MM.1S (cell line): ENCODE measurements around the gene POLE.

ENCODE experiments used
- DNase-seq: peaks from one replicate; pipeline ENCODE4 v3.0.0-alpha.2; 2015
- H2AFZ ChIP-seq: fragments of 300-600 bp; sonication (generic); 2 replicates; pipeline ENCODE4 v1.6.0; 2016; ENCODE audit warnings: antibody characterized with exemption, low read length
- H3F3A ChIP-seq: fragments of 300-600 bp; sonication (generic); 2 replicates; pipeline ENCODE4 v1.6.1; 2016; ENCODE audit warnings: mild to moderate bottlenecking, antibody characterized with exemption, low read length, moderate library complexity, mixed read lengths; ENCODE audit not compliant: insufficient read depth
- H3K27ac ChIP-seq: fragments of 300-600 bp; sonication (generic); 2 replicates; pipeline ENCODE4 v1.5.1; 2016; ENCODE audit warnings: mild to moderate bottlenecking, low read length
- H3K27me3 ChIP-seq: fragments of 300-600 bp; sonication (generic); replicated peaks from 2 replicates; pipeline ENCODE4 v1.6.0; 2016; ENCODE audit warnings: low read length; ENCODE audit not compliant: insufficient read depth
- H3K36me3 ChIP-seq: fragments of 300-600 bp; sonication (generic); replicated peaks from 2 replicates; pipeline ENCODE4 v1.6.1; 2016; ENCODE audit warnings: mild to moderate bottlenecking, low read length, mixed read lengths; ENCODE audit not compliant: insufficient read depth
- H3K4me1 ChIP-seq: fragments of 300-600 bp; sonication (generic); 2 replicates; pipeline ENCODE4 v1.6.1; 2016; ENCODE audit warnings: low read length, mixed read lengths
- H3K4me2 ChIP-seq: fragments of 300-600 bp; sonication (generic); 2 replicates; pipeline ENCODE4 v1.6.0; 2016; ENCODE audit warnings: low read depth, low read length
- H3K4me3 ChIP-seq: fragments of 300-600 bp; sonication (generic); 2 replicates; pipeline ENCODE4 v1.5.1; 2016; ENCODE audit warnings: low read length, mixed read lengths
- H3K79me2 ChIP-seq: fragments of 300-600 bp; sonication (generic); 2 replicates; pipeline ENCODE4 v1.6.1; 2016; ENCODE audit warnings: mixed run types, low read length, mixed read lengths
- H3K9ac ChIP-seq: fragments of 300-600 bp; sonication (generic); 2 replicates; pipeline ENCODE4 v1.6.1; 2016; ENCODE audit warnings: low read length, mixed read lengths
- H3K9me2 ChIP-seq: fragments of 300-600 bp; sonication (generic); replicated peaks from 2 replicates; pipeline ENCODE4 v1.6.1; 2016; ENCODE audit warnings: mild to moderate bottlenecking, low read length, mixed read lengths; ENCODE audit not compliant: insufficient read depth
- H3K9me3 ChIP-seq: fragments of 300-600 bp; sonication (generic); replicated peaks from 2 replicates; pipeline ENCODE4 v1.6.1; 2016; ENCODE audit warnings: mild to moderate bottlenecking, low read length, mixed read lengths; ENCODE audit not compliant: insufficient read depth
- H4K20me1 ChIP-seq: fragments of 300-600 bp; sonication (generic); 2 replicates; pipeline ENCODE4 v1.6.1; 2016; ENCODE audit warnings: mild to moderate bottlenecking, low read length, moderate library complexity, mixed read lengths; ENCODE audit not compliant: insufficient read depth
- CTCF ChIP-seq: fragments of 300-600 bp; sonication (generic); IDR thresholded peaks from 2 replicates; pipeline ENCODE4 v1.5.1; 2016; ENCODE audit warnings: antibody characterized with exemption, low read length, mixed read lengths
- EZH2 ChIP-seq: fragments of 300-600 bp; sonication (generic); optimal IDR thresholded peaks from 2 replicates; pipeline ENCODE3; 2017; ENCODE audit warnings: low read depth, mild to moderate bottlenecking, antibody characterized with exemption, low read length, mixed read lengths
- EZH2phosphoT487 ChIP-seq: fragments of 300-600 bp; sonication (generic); IDR thresholded peaks from 2 replicates; pipeline ENCODE4 v1.6.1; 2018; ENCODE audit warnings: antibody characterized with exemption, low read length

Gene POLE

GRCh38 chr12:132674561-132674960 lies 12.6 kb downstream of the POLE start:
- TF ChIP-seq CTCF (no peak), EZH2phosphoT487 (no peak), EZH2 (no peak)
- H2AFZ ChIP-seq = no peak overlapping the region
- H3K79me2 ChIP-seq = no peaks in the 10 kb centered on the region
- no peak overlapping the region for H3K27ac ChIP-seq
- H3K4me2 ChIP-seq = no peak overlapping the region
- no peak overlapping the region for H3K4me3 ChIP-seq
- H3K9me3 ChIP-seq = no peaks in the 10 kb centered on the region
- H3F3A ChIP-seq = no peaks in the 10 kb centered on the region
- no peaks in the 10 kb centered on the region for H3K9me2 ChIP-seq
- no peaks in the 10 kb centered on the region for H3K36me3 ChIP-seq
- H3K9ac ChIP-seq = no peak overlapping the region
- H3K4me1 ChIP-seq = no peaks in the 10 kb centered on the region
- no peak for DNase-seq
- no peaks in the 10 kb centered on the region for H4K20me1 ChIP-seq
- no peaks in the 10 kb centered on the region for H3K27me3 ChIP-seq

- Histone ChIP-seq H3K4me1 (no peaks in the 10 kb centered on the region), H4K20me1 (no peaks in the 10 kb centered on the region), H3K36me3 (no peaks in the 10 kb centered on the region), H3K4me2 (no peak overlapping the region), H3K9me3 (no peaks in the 10 kb centered on the region), H3K4me3 (no peak overlapping the region), H3K79me2 (no peaks in the 10 kb centered on the region), H2AFZ (no peak overlapping the region), H3F3A (no peaks in the 10 kb centered on the region), H3K27me3 (no peaks in the 10 kb centered on the region), H3K27ac (no peak overlapping the region), H3K9ac (no peak overlapping the region), H3K9me2 (no peaks in the 10 kb centered on the region)
- TF ChIP-seq EZH2 = no peak
- no peak for TF ChIP-seq CTCF
- no peak for TF ChIP-seq EZH2phosphoT487
- no peak for DNase-seq
These were observed 13.6 kb downstream of the POLE start for GRCh38 chr12:132673288-132674179.

GRCh38 chr12:132672678-132673077 lies 14.5 kb downstream of the POLE start:
- Histone ChIP-seq H3K9me3 (no peaks in the 10 kb centered on the region), H3K36me3 (no peaks in the 10 kb centered on the region), H3F3A (no peaks in the 10 kb centered on the region), H3K27me3 (no peaks in the 10 kb centered on the region), H3K4me2 (no peak overlapping the region), H3K9me2 (no peaks in the 10 kb centered on the region), H3K4me1 (no peaks in the 10 kb centered on the region), H4K20me1 (no peaks in the 10 kb centered on the region), H2AFZ (no peak overlapping the region), H3K27ac (no peak overlapping the region), H3K9ac (no peak overlapping the region), H3K4me3 (no peak overlapping the region), H3K79me2 (no peaks in the 10 kb centered on the region)
- TF ChIP-seq CTCF (no peak), EZH2 (no peak), EZH2phosphoT487 (no peak)
- no peak for DNase-seq
